HG03439 (cell line): ENCODE data around the gene VWA8.

Source experiments
- ATAC-seq: cut with Tn5 transposase; IDR thresholded peaks from one replicate; pipeline ENCODE4 v1.9.1; 2021; ENCODE audit warnings: mild to moderate bottlenecking, moderate library complexity; ENCODE audit not compliant: unreplicated experiment

Gene VWA8

GRCh38 chr13:41960637-41961465, at the start of gene VWA8:
Gene VWA8, minus strand, starts transcription at chr13:41961109. Its CDS starts 94 bp downstream, at chr13:41961015.
- ATAC-seq: peak; percentile 82

DNA sequence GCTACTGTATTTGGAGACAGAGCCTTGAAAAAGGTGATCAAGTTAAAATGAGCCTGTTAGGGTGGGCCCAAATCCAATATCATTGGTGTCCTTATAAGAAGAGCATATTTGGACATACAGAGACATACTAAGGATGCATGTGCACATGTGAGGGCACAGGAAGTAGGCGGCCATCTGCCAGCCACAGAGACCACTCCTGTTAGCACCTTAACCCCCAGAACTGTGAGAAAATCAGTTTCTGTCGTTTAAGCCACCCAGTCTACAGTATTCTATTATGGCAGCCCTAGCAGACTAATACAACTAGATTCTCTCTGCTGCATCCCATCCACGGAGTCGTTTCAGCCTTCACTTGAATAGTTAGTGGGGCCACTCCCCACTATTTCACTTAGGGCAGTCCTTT, 48.1 kb upstream of the VWA8 start:
- no peak for ATAC-seq

GRCh38 chr13:42007844-42008243, 46.9 kb upstream of the VWA8 start:
- ATAC-seq: no peak

DNA sequence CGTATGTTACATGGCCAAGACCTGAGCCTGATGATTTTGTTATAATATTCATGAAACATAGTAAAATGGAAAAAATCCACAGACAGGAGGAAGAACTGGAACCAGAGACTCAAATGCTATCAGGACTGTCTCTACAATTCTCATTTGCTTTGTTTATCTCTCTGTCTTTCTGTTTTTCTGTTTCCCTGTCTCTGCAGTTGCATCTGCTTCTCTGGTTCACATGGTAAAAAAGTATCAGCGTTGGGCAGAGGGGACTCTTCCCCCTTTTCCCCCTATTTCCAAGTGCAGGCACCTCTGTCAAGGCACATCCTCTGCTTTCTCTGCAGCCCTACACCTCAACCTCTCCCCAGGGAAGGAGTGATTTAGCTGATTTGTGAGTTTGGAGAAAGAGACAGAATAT, 41.2 kb upstream of the VWA8 start:
- ATAC-seq: no peak

DNA sequence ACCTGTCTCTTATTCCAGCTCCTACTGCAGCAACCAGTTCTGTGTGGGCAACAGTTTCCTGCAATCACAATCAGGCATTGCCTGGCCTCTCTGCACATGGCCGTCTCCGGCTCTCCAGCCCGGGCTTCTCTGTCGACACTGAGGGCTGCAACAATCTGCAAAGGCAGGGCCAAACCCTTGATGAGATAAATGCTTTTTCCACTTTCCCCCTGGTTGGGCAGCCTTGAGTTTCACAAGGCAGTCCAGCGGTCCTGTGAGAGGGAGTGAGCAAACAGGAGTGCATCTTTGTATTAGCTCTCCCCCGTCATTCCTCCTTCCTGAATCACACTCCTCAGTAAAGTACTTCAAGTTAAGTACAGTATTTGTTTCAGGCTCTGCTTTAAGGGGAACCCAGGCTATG, 40.7 kb upstream of the VWA8 start:
- ATAC-seq: no peak

GRCh38 chr13:42000846-42001245, 39.9 kb upstream of the VWA8 start:
- ATAC-seq: no peak

DNA sequence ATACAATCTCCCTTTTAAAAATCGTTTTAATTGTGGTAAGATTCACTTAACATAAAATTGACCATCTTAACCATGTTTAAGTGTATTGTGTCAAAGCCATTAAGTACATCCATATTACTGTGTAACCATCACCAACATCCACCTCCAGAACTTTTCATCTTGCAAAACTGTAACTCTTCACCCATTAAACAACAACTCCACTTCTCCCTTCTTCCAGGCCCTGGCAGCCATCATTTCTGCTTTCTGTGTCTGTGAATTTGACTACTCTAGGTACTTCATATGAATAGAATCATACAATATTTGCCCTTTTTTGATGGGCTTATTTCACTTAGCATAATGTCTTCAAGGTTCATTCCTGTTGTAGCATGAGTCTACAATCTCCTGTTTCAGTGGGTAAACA, 36.5 kb upstream of the VWA8 start:
- ATAC-seq: no peak

DNA sequence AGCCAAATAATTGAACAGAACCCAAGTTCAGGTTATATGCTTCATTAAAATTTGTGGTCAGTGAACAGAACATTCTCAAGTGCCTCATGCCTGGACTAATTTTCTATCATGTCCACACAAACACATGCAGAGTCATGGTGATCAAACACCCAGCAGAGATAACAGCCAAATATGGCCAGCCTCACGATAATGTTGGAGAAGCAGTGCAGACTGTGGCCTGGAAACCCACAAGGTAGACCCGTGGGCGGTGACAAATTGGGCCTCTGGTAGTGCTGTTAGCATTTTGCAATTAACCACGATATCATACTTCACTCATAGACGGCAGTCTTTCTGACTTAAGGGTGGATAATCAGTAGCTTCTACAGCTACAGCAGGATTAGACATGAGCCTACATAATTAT, 35.0 kb upstream of the VWA8 start:
- no peak for ATAC-seq

DNA sequence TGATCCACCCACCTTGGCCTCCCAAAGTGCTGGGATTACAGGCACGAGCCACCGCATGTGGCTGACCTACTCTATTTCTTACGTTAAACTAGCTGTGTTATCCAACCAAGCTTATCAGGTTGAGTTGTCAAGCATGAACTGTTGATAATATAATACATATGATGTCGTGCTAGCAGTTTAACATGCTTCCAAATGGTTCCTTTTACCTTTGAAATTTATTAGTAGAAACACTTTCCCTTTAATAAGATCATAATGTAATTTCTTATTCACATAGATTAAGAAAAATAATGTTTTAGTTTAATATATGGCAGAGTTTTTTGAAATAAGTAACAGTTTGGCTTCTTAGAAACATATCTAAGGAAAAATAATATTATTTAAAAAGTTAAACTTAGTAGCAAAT, 34.4 kb upstream of the VWA8 start:
- no peak for ATAC-seq

- no peak for ATAC-seq
Measured at GRCh38 chr13:41994696-41995095, 33.8 kb upstream of the VWA8 start.

DNA sequence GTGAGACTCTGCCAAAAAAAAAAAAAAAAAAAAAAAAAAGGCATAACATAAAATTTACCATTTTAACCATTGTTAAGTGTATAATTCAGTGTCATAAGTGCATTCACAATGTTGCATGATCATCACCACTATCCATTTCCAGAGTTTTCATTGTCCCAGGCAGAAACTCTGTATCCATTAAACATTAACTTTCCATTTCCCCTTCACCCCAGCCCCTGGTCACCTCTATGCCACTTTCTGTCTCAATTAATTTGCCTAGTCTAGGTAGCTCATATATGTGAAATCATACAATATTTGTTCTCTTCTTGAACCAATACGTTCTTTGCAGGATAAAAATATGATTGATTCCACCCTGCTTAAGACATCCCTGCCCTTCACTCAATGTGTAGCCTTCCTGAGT, 31.0 kb upstream of the VWA8 start:
- ATAC-seq: no peak

- ATAC-seq: no peak
Measured at GRCh38 chr13:41988244-41988643, 27.3 kb upstream of the VWA8 start.

DNA sequence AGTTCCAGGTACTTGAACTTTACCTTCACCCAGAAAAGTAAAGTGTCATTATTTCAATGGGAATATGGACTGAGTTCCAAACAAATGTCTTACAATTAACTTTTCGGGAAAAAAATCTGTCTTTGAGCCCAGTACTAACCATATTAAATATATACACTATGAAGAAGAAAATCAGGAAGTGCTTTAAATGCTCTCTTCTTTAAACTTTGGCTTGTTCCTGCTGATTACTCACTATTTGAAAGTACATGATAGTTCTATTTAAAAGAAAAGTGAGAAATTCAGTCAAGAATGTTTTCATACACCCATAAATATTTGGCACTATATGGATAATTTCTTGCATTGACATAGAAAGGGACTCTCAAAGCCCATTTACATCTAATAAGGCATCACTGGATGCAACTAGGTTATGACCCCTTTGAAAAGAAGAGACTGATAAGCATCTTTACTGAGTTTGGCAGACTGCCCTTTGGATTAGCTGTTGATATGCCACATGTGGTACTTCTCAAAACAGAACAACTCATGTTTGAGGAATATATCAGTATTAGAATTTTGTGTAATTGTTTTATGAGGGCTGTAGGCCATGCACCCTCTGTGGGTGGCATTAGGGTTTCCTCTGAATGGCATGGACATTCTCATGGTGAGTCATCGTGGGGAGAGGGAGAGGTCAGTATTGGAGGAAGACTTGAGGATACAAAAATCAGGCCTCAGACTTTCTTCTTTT, 25.0 kb upstream of the VWA8 start:
- no peak for ATAC-seq

GRCh38 chr13:41981951-41982715, 21.2 kb upstream of the VWA8 start:
- ATAC-seq: no peak

DNA sequence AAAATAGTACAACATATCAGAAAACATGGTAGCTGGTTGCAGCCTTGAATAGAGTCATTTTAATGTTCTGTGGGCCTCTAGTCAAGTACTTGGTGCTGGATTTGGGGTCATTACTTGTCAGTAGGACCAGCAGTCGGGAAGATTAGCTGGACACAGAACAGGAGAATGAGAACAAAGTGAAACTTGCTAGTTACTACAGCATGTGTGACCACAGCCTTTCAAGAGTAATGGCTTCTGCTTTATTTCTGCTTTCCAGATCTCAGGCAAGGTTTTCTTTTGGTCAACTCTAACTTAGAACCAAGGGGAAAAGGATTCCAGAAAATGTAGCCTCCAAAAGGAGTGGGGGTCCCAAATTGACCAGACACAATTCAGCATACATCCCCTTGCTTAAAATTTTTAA, 17.1 kb upstream of the VWA8 start:
- no peak for ATAC-seq

DNA sequence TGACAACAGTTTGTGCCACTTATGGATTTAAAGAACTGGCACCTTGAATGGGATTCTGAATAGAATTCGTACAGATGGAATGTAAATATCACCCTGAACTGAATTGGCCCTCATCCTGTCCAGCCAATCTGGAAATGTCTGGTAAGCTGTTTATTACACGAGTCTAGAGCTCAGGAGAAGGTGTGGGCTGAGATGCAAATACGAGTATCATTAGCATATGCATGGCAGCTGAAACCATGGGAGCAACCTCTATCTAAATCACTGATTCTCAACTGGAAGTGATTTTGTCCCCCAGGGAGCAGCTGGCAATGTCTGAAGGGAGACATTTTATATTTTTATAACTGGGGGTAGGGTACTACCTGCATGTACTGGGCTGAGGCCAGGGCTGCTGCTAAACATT, 15.6 kb upstream of the VWA8 start:
- ATAC-seq: no peak

DNA sequence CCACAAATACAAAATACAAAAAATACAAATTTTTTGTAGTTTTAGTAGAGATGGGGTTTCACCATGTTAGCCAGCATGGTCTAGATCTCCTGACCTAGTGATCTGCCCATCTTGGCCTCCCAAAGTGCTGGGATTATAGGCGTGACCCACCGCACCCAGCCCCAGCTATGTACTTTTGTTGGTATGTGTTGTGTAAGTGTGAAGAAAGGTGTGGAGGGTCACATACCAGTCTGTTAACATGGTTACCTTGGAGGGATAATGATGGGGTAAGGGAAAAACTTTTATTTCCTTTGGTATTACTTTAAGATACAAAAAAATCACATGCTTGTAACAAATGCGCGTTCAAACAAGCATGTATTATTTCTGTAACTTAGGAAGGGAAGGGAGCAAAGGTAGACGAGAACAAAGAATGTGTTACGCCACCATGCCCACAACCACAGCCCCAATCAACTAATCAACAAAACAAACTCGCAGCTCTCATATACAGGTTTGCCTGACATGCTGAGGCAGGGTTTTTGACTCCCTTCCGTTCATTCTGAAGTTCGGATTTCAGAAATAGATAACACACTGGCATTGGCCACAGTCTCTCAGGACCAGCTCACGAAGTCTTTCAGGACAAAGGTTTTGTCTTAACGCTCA, 13.5 kb upstream of the VWA8 start:
- ATAC-seq: no peak

DNA sequence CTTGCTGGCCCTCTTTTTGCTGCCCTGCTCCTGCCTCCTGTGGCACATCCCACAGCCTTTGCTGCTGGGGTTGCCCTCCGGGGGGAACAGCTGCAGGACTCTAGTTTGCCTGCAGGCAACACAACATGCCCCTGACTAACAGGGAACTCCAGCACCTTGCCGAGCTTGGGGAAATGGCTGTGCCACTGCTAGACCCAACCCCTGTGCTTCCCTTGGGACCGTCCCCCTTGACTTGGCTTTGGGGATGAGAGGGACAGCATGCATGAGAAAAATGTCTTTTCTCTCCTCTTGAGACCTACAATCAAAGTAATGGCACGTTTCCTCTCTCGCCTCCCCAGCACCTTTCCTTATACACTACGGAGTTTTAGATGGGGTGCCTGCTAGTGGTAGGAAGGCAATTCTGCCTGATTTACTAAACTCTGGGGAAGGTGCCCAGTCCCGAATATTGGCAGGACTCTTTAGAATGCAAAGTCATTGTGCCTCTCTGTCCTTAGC, 12.4 kb upstream of the VWA8 start:
- no peak for ATAC-seq

DNA sequence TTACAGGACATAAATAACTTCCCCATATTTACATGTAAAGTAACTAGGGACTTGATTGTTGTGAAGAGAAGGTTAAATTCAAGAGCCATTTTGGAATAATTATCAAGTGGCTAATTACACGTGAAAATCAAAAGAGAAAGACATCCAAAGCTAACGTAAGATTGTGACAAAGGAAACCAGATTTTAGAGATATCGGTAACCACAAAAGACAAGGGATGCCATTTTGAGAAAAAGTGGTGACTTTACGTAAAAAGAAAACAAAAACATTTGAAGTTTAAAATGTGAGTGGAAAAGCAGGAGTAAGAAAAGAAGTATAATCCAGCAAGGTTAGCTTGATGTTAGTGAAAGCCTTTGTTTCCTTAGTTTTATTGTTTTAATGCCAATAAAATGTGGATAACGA, 10.9 kb upstream of the VWA8 start:
- no peak for ATAC-seq

DNA sequence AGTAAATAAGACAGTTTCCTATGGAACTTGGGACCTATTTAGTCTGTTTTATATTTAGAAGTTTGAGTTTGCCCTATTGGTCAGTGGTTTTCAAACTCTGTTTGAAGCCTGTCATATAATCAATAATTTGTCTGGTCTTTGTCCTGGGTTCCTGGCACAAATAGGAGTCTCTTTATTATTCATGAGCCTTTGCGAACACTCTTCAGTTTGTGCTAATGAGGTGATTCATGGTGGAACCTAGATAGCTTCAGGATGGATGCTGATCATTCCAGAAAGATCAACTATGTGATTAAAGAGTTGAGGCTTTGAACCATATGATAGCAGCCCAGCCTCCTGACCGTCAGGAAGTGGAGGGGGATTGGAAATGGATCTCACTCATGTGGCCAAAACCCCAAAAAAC, 10.0 kb upstream of the VWA8 start:
- no peak for ATAC-seq

DNA sequence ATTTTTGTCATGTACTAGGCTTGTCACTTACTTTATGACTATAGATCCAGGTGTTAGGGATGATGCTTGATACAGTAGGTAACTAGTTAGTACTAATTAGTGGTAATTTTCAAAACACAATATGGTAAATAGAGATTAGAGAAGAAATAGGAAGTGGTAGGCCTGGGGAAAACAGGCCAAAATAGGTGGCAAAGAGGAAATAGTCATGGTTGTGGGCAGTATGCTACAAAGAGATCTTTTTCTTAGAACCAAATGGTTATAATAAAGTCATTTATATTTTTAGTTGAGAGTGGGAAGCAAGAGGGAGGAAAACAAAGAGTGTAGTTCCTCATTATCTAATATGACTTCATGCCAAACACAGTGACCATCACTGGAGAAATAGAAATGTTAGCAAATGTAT, 9.1 kb upstream of the VWA8 start:
- no peak for ATAC-seq
